ENCODE measurements around the gene RAB21. TPM values are rescaled to one million over a fixed set of nuclear protein-coding genes. Genes with fewer than 3 reads are reported as not detected.
A peak's percentile ranks its signal among the peaks of the same experiment; 100 is the strongest.

Gene RAB21
- total RNA-seq (100 to 1,000 TPM in 7 of 9 donors, 10 to 100 TPM in 2; 42.4 to 236 (median 198) TPM), polyA plus RNA-seq (10 to 100 TPM; 25.3 to 81.8 TPM)
- long read RNA-seq, donor 1, full-length matches to known transcripts, result 209 of 249 reads
- long read RNA-seq, donor 1, partial matches to known transcripts, result 30 of 249 reads
- long read RNA-seq, donor 1, other reads (novel, unspliced or antisense), result 10 of 249 reads
- long read RNA-seq, donor 2, full-length matches to known transcripts, result 8 of 41 reads
- long read RNA-seq, donor 2, partial matches to known transcripts, result 4 of 41 reads
- long read RNA-seq, donor 2, other reads (novel, unspliced or antisense), result 29 of 41 reads
- long read RNA-seq, donor 3, full-length matches to known transcripts, result 182 of 202 reads
- long read RNA-seq, donor 3, partial matches to known transcripts, result 1 of 202 reads
- long read RNA-seq, donor 3, other reads (novel, unspliced or antisense), result 19 of 202 reads

DNA sequence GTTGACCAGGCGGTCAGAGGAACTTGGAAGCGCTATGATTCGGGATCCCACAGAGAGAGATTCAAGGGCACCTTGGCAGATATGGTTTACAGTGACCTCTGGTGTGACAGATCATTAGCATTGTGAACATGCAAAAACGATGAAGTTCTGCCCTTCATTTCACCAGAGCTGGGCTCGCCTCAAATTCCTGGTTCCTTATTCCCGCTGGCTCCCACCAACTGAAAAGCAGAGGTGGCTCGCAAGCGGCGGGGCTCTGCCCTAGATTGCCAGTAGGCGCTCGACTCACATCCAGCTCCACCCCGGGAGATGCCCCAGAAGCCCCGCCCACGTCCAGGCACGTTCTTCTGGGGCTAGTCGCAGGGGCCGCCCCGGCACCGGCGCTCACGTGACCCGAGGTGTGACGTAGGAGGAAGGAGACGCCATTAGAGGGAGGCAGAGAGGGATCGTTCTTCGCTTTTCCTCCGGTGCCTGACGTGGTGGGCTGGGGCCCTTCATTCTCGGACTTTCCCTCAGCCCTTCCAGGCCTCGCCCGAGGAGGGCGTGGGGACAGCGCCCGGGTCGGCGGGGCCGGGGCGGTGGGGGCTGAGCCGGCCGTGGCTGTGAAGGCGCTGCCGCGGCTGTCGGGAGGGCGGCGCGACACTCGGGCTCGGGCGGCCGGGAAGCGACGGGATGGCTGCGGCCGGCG, at the start of gene RAB21:
Gene RAB21, plus strand, starts transcription at position 403 of the 685 bp plus-strand sequence. Its CDS starts 267 bp downstream, at position 670.
- Histone ChIP-seq H3K4me1 (peaks cover 0 to 42% (median 24%) of the 10 kb centered on the region in 12 donors), H3K9me3 (peaks cover 0 to 17% (median 8%) of the 10 kb centered on the region in 12 donors), H3K27ac (peak within 1 kb of the TSS; percentile 93 to 98 (median 96)), H3K36me3 (peaks cover 0 to 25% (median 7%) of the 10 kb centered on the region in 9 donors), H3K4me3 (peak within 1 kb of the TSS; percentile 59 to 97 (median 87)), H3K27me3 (peaks cover 0 to 3% (median 0%) of the 10 kb centered on the region in 9 donors)
- ATAC-seq (peak; percentile 95 to 98 (median 96)), DNase-seq (peak; percentile 99)
- 1 to 4% (median 1%) methylated on average over 15 to 56 of the region's 56 CpGs for WGBS, 4 donors
- intact Hi-C loops (cut with DNase I), result loop anchor here in 6 of 10 donors (2.0 to 10.0 kb wide), 4 partner anchors 67 to 92 kb away; partner anchors contain the start of genes ZFC3H1 (in 5 of the 6), THAP2 (in 3 of the 6) and TMEM19 (in 2 of the 6)
- TF ChIP-seq CTCF (IDR thresholded peaks at IDR 0.05) (peak in 11 of 12 donors; percentile 13 to 56 (median 30)), POLR2A (IDR thresholded peaks at IDR 0.05) (peak; percentile 77 to 92)

DNA sequence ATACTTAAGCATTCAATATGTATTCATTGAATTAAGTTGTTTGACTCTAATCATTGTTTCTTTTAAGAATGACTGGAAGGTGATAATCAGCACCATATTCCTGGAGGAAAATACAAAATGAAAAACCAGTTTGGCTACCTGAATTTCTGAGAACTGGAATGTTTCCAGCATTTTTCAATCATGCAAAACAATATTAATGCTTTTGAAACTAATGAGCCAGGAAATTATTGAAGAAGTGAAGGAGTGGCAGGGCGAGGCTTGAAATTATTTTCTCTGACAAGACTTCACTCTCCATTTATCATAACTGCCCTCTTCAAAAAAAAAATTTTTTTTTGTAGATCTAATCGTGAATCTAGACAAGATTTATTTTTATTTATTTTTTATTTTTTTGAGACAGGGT, 49.7 kb upstream of the RAB21 start:
- intact Hi-C loops (cut with DNase I), result no loop called here
- Histone ChIP-seq H3K27me3 (no peaks in the 10 kb centered on the region), H3K36me3 (peaks cover 0 to 54% (median 22%) of the 10 kb centered on the region in 9 donors), H3K4me1 (no peaks in the 10 kb centered on the region), H3K4me3 (no peak overlapping the region), H3K9me3 (no peaks in the 10 kb centered on the region), H3K27ac (no peak overlapping the region)
- no peak for ATAC-seq
- TF ChIP-seq CTCF (IDR thresholded peaks at IDR 0.05) (no peak), POLR2A (IDR thresholded peaks at IDR 0.05) (no peak)
- DNase-seq, result no peak
- WGBS, 4 donors, result 88 to 98% (median 93%) methylated on average over 2 of the region's 2 CpGs

DNA sequence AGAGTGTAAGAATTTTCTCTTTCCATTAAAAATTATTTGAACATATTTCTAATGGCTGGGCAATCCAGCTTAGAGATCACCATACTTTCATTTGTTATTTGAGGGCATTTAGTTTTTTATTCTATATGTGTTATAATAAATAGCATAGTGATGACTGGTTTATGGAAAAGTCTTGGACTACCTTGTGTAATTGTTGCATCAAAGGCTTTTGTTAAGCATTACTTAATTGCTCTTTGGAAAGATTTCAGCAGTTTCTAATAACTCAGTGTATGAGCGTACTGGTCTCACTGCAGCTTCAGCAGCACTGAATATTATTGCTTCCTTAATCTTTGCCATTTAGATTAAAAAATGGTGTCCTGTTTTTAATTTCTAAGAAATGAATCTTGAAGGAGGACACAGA, 46.0 kb upstream of the RAB21 start:
- Histone ChIP-seq H3K4me3 (no peak overlapping the region), H3K36me3 (peaks cover 0 to 24% (median 0%) of the 10 kb centered on the region in 9 donors), H3K9me3 (peaks cover 0 to 18% (median 2%) of the 10 kb centered on the region in 12 donors), H3K27me3 (no peaks in the 10 kb centered on the region), H3K4me1 (no peaks in the 10 kb centered on the region), H3K27ac (no peak overlapping the region)
- no peak for TF ChIP-seq CTCF (IDR thresholded peaks at IDR 0.05)
- no peak for TF ChIP-seq POLR2A (IDR thresholded peaks at IDR 0.05)
- WGBS, 4 donors, result 96 to 100% (median 97%) methylated on average over 1 of the region's 1 CpG
- ATAC-seq (no peak), DNase-seq (no peak)
- intact Hi-C loops (cut with DNase I), result no loop called here
